Activated naive CD8-positive, alpha-beta T cell treated with anti-CD3 and anti-CD28 coated beads for 36 hours (primary cell): ENCODE measurements around the gene KCNS3. TPM values are rescaled to one million over a fixed set of nuclear protein-coding genes. Genes with fewer than 3 reads are reported as not detected.

ENCODE experiments used
- DNase-seq: peaks from one replicate; pipeline ENCODE4 v3.0.0; 2021
- H3K27ac Mint-ChIP-seq: one replicate; pipeline ENCODE4 v1.8.0; 2022; ENCODE audit warnings: mild to moderate bottlenecking, moderate library complexity, mixed read lengths
- H3K27me3 Mint-ChIP-seq: one replicate; pipeline ENCODE4 v1.8.0; 2022; ENCODE audit warnings: mild to moderate bottlenecking, mixed read lengths
- H3K36me3 Mint-ChIP-seq: one replicate; pipeline ENCODE4 v1.8.0; 2021; ENCODE audit warnings: mild to moderate bottlenecking, mixed read lengths
- H3K4me1 Mint-ChIP-seq: one replicate; pipeline ENCODE4 v1.8.0; 2021; ENCODE audit warnings: mixed read lengths
- H3K4me3 Mint-ChIP-seq: one replicate; pipeline ENCODE4 v1.8.0; 2022; ENCODE audit warnings: mild to moderate bottlenecking, moderate library complexity, mixed read lengths
- H3K9me3 Mint-ChIP-seq: one replicate; pipeline ENCODE4 v1.8.0; 2022; ENCODE audit warnings: mixed read lengths
- total RNA-seq, 2 experiments: library from RNA; stranded (reverse); gene quantifications; one replicate each; pipeline ENCODE4 v1.2.3, GENCODE V29; 2021

KCNS3 gene
- total RNA-seq, 2 experiments from 2014 or later = not detected

DNA sequence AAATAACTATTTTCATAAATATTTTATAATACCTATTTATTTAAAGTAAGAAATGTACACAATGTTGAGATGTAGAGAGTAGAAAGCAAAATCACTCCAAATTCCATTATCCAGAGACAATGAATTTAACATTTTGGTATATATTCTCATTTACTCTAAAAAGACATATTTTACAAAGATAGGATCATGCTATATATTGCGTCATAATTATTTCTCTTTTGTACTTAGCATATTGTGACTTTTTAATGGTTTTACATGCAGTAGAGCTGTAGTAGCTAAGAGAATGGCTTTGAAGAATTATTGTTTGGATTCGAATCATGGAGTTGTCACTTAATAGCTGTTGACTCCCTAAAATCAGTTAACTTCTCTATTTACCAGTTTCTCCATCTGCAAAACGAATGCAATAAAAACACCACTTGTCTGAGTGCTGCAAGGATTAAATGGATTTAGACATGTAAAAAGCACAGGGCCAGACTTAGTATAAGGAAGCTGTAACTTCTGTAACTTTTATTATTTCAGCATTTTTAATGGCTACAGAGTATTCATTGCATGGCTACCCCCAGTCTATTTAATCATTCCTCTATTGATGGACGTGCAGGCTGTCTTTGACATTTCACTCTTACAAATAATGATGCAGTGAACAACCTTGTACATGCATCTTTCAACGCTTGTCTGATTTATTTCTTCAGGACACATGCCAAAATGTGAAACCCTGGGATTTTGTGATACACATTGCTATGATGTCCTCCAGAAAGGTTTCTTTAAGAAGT lies 33.2 kb downstream of the KCNS3 start:
- Mint-ChIP-seq H3K4me3 (no peak overlapping the region), H3K9me3 (peaks cover 2% of the 10 kb centered on the region), H3K27ac (no peak overlapping the region), H3K27me3 (peaks cover 10% of the 10 kb centered on the region), H3K4me1 (no peaks in the 10 kb centered on the region), H3K36me3 (no peaks in the 10 kb centered on the region)
- no peak for DNase-seq

- H3K9me3 Mint-ChIP-seq = no peaks in the 10 kb centered on the region
- H3K27me3 Mint-ChIP-seq = peaks cover 10% of the 10 kb centered on the region
- H3K4me1 Mint-ChIP-seq = no peaks in the 10 kb centered on the region
- no peak overlapping the region for H3K27ac Mint-ChIP-seq
- H3K4me3 Mint-ChIP-seq = no peak overlapping the region
- DNase-seq = no peak
- H3K36me3 Mint-ChIP-seq = no peaks in the 10 kb centered on the region
Observed at GRCh38 chr2:17912266-17912691, 33.8 kb downstream of the KCNS3 start.

DNA sequence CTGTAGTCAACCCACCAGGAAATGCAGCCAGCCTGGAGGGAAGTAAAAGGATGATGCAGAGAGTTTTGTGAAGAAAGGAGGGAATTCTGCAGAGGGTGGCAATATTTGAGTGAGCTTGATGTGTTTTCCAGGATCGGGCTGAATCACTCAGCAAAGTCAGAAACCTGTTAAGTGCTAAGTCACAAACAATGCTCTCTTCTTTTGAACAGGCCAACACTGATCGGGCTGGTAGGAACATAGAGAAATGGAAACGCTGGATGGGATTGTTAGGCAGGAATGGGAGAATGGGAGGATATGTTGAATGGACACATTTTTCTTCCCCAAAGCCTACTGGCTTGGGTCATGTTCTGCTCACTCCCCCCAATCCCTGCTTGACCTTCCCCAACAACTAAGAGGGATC lies 36.6 kb downstream of the KCNS3 start:
- no peaks in the 10 kb centered on the region for H3K9me3 Mint-ChIP-seq
- peaks cover 10% of the 10 kb centered on the region for H3K27me3 Mint-ChIP-seq
- H3K4me3 Mint-ChIP-seq = no peak overlapping the region
- H3K27ac Mint-ChIP-seq = no peak overlapping the region
- no peak for DNase-seq
- no peaks in the 10 kb centered on the region for H3K4me1 Mint-ChIP-seq
- H3K36me3 Mint-ChIP-seq = no peaks in the 10 kb centered on the region

GRCh38 chr2:17915811-17916518 lies 37.5 kb downstream of the KCNS3 start:
- Mint-ChIP-seq H3K27me3 (peaks cover 8% of the 10 kb centered on the region), H3K36me3 (no peaks in the 10 kb centered on the region), H3K4me3 (no peak overlapping the region), H3K4me1 (no peaks in the 10 kb centered on the region), H3K27ac (no peak overlapping the region), H3K9me3 (no peaks in the 10 kb centered on the region)
- DNase-seq = no peak

GRCh38 chr2:17916584-17916983 lies 38.1 kb downstream of the KCNS3 start:
- no peak for DNase-seq
- peaks cover 6% of the 10 kb centered on the region for H3K27me3 Mint-ChIP-seq
- H3K9me3 Mint-ChIP-seq = no peaks in the 10 kb centered on the region
- H3K36me3 Mint-ChIP-seq = no peaks in the 10 kb centered on the region
- H3K27ac Mint-ChIP-seq = no peak overlapping the region
- no peaks in the 10 kb centered on the region for H3K4me1 Mint-ChIP-seq
- H3K4me3 Mint-ChIP-seq = no peak overlapping the region

GRCh38 chr2:17918789-17919188 lies 40.3 kb downstream of the KCNS3 start:
- Mint-ChIP-seq H3K36me3 (no peaks in the 10 kb centered on the region), H3K27ac (no peak overlapping the region), H3K27me3 (no peaks in the 10 kb centered on the region), H3K9me3 (no peaks in the 10 kb centered on the region), H3K4me1 (no peaks in the 10 kb centered on the region), H3K4me3 (no peak overlapping the region)
- no peak for DNase-seq

DNA sequence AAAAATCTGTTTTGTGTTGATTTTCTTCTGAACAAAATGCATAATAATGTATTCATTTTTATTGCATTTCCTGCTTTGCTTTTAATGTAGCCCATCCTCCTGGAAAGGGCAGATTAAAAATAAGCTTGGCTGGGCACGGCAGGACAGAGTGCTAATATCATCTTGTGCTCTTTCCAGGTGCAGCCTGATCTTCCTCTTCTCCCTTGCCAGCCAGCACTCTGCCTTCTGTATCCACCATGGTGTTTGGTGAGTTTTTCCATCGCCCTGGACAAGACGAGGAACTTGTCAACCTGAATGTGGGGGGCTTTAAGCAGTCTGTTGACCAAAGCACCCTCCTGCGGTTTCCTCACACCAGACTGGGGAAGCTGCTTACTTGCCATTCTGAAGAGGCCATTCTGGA lies 52.3 kb downstream of the KCNS3 start:
- Mint-ChIP-seq H3K4me3 (no peak overlapping the region), H3K36me3 (no peaks in the 10 kb centered on the region), H3K9me3 (peaks cover 6% of the 10 kb centered on the region), H3K27me3 (peaks cover 7% of the 10 kb centered on the region), H3K4me1 (no peaks in the 10 kb centered on the region), H3K27ac (no peak overlapping the region)
- DNase-seq = no peak

GRCh38 chr2:17933256-17933655 lies 54.8 kb downstream of the KCNS3 start:
- H3K36me3 Mint-ChIP-seq = no peaks in the 10 kb centered on the region
- H3K9me3 Mint-ChIP-seq = no peaks in the 10 kb centered on the region
- H3K4me1 Mint-ChIP-seq = no peaks in the 10 kb centered on the region
- no peak overlapping the region for H3K27ac Mint-ChIP-seq
- no peak for DNase-seq
- H3K4me3 Mint-ChIP-seq = no peak overlapping the region
- H3K27me3 Mint-ChIP-seq = peaks cover 7% of the 10 kb centered on the region

DNA sequence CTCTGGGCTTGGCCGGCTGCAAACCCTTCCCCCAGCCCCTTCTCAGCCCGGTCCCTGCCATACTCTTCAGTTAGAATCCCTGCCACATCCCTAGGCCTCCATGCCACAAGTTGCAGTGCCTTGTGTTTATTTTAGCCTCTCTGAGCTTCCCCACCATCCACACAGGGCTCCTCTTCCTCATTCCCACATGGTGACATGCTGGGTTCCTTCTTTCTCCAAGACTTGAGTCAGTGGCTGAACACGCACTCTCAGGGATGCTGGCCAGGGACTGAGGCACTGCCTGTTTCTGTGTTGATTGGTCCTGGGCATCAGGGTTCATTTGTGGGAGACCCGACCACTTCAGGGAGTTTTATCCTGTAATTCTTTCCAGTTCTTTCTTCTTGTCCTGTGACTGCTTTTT lies 56.3 kb downstream of the KCNS3 start:
- Mint-ChIP-seq H3K4me1 (no peaks in the 10 kb centered on the region), H3K36me3 (no peaks in the 10 kb centered on the region), H3K27ac (no peak overlapping the region), H3K27me3 (peaks cover 6% of the 10 kb centered on the region), H3K9me3 (no peaks in the 10 kb centered on the region), H3K4me3 (no peak overlapping the region)
- no peak for DNase-seq

GRCh38 chr2:17935242-17935885 lies 56.9 kb downstream of the KCNS3 start:
- H3K27ac Mint-ChIP-seq = no peak overlapping the region

DNA sequence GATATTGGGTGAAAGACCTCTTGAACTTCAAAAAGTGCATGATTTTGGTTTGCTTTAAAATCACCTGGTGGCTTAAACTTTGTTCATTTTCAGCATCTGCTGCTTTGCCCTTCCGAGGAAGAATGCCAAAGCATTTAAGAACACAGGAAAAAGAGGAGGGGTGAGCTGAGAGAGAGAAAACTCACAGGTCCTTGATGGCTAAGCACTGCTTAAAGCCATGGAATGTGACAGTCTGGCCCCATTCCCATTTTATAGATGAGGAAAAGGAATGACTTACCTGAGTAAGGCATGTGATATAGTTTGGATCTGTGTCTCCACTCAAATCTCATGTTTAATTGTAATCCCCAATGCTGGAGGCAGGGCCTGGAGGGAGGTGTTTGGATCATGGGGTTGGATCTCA lies 58.1 kb downstream of the KCNS3 start:
- H3K27ac Mint-ChIP-seq = no peak overlapping the region
- no peak overlapping the region for H3K4me3 Mint-ChIP-seq
- H3K9me3 Mint-ChIP-seq = no peaks in the 10 kb centered on the region
- H3K4me1 Mint-ChIP-seq = no peaks in the 10 kb centered on the region
- no peak for DNase-seq
- no peaks in the 10 kb centered on the region for H3K27me3 Mint-ChIP-seq
- no peaks in the 10 kb centered on the region for H3K36me3 Mint-ChIP-seq

More at GRCh38 chr2:17935242-17935885, 56.9 kb downstream of the KCNS3 start:
- peaks cover 1% of the 10 kb centered on the region for H3K27me3 Mint-ChIP-seq
- no peak for DNase-seq
- H3K4me3 Mint-ChIP-seq = no peak overlapping the region
- H3K36me3 Mint-ChIP-seq = no peaks in the 10 kb centered on the region
- no peaks in the 10 kb centered on the region for H3K4me1 Mint-ChIP-seq
- no peaks in the 10 kb centered on the region for H3K9me3 Mint-ChIP-seq

- no peak overlapping the region for H3K27ac Mint-ChIP-seq
- H3K27me3 Mint-ChIP-seq = no peaks in the 10 kb centered on the region
- H3K4me1 Mint-ChIP-seq = no peaks in the 10 kb centered on the region
- no peak for DNase-seq
- H3K4me3 Mint-ChIP-seq = no peak overlapping the region
- H3K9me3 Mint-ChIP-seq = no peaks in the 10 kb centered on the region
- no peaks in the 10 kb centered on the region for H3K36me3 Mint-ChIP-seq
Observed at GRCh38 chr2:17940091-17940630, 61.7 kb downstream of the KCNS3 start.

DNA sequence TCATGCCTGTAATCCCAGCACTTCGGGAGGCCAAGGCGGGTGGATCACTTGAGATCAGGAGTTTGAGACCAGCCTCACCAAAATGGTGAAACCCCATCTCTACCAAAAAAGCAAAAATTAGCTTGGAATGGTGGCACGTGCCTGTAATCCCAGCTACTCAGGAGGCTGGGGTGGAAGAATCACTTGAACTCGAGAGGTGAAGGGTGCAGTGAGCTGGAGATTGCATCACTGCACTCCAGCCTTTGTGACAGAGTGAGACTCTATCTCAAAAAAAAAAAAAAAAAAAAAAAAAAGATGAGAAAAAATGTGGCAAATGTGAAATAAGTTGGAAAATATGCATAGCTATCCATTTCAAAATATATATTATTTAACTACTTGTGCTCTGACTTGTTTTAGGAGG lies 65.0 kb downstream of the KCNS3 start:
- H3K4me1 Mint-ChIP-seq = no peaks in the 10 kb centered on the region
- H3K36me3 Mint-ChIP-seq = no peaks in the 10 kb centered on the region
- no peaks in the 10 kb centered on the region for H3K9me3 Mint-ChIP-seq
- no peak for DNase-seq
- no peaks in the 10 kb centered on the region for H3K27me3 Mint-ChIP-seq
- no peak overlapping the region for H3K4me3 Mint-ChIP-seq
- H3K27ac Mint-ChIP-seq = no peak overlapping the region

DNA sequence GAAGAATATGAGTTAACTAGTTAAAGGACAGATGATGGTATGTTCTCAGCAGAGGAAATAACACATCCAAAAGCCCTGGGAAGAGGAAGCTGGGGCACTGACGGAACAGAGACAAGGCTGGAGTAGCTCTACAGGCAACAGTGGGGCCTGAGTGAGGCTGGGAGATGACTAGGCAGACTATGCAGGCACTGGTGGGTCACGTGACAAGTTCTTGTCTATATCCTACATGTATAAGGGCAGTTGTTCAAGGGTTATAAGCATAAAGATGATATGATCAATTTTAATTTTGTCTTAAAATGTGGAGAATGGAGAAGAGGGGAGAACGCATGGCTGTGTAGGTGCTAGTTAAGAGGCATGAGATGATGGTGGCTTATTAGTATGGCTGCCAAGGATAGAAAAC lies 68.6 kb downstream of the KCNS3 start:
- Mint-ChIP-seq H3K36me3 (no peaks in the 10 kb centered on the region), H3K27ac (no peak overlapping the region)

DNA sequence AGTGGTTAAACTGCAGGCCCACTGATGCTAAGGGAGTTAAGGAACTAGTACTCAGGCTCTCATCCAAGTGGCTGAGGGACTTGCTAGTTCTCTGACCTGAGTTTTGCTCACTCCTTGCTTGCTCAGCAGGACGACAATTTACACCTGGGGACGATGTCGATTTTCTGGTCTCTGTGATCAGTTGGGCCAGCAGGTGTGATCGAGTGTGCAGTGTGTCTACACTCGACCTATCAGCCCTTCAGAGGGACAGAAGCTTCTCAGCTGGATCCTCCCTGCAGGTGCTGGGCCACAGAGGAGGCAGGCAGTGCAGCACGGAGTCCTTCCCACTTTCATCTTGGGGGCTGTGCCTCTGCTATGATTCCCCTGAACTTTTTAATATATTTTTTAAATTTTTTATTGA lies 71.5 kb downstream of the KCNS3 start:
- Mint-ChIP-seq H3K4me3 (no peak overlapping the region), H3K36me3 (no peaks in the 10 kb centered on the region), H3K9me3 (no peaks in the 10 kb centered on the region), H3K27me3 (no peaks in the 10 kb centered on the region), H3K27ac (no peak overlapping the region), H3K4me1 (no peaks in the 10 kb centered on the region)
- DNase-seq = no peak

More for the DNA sequence above, 68.6 kb downstream of the KCNS3 start:
- H3K4me3 Mint-ChIP-seq = no peak overlapping the region
- no peaks in the 10 kb centered on the region for H3K4me1 Mint-ChIP-seq
- no peaks in the 10 kb centered on the region for H3K9me3 Mint-ChIP-seq
- H3K27me3 Mint-ChIP-seq = no peaks in the 10 kb centered on the region
- no peak for DNase-seq
